Upper lobe of right lung (tissue), 1 donor: Measurements from ENCODE around the gene SLC9A9. TPM values are rescaled to one million over a fixed set of nuclear protein-coding genes. Genes with fewer than 3 reads are reported as not detected.

Source experiments
- ATAC-seq: fragments of 200-7000 bp; cut with Tn5 transposase; one replicate; pipeline ENCODE4 v1.9.1; 2020; ENCODE audit warnings: mild to moderate bottlenecking, moderate library complexity
- DNase-seq: peaks from one replicate; pipeline ENCODE4 v3.0.0-alpha.2; 2020
- H3K27ac ChIP-seq: fragments of 200-600 bp; one replicate; pipeline ENCODE4 v1.8.0; 2022
- H3K27me3 ChIP-seq: fragments of 200-600 bp; one replicate; pipeline ENCODE4 v1.8.0; 2022; ENCODE audit warnings: mild to moderate bottlenecking
- H3K36me3 ChIP-seq: fragments of 200-600 bp; one replicate; pipeline ENCODE4 v1.8.0; 2022
- H3K4me1 ChIP-seq: fragments of 200-600 bp; one replicate; pipeline ENCODE4 v1.8.0; 2022
- H3K4me3 ChIP-seq: fragments of 200-600 bp; one replicate; pipeline ENCODE4 v1.8.0; 2022; ENCODE audit warnings: mild to moderate bottlenecking
- H3K9me3 ChIP-seq: fragments of 200-600 bp; one replicate; pipeline ENCODE4 v1.8.0; 2022
- intact Hi-C: fragments of 100-400 bp; cut with DNase I; formaldehyde crosslinking; loops from one replicate; pipeline ENCODE4 v1.11.0; 2022
- total RNA-seq: library from RNA; stranded (reverse); fragmentation: NEBNext Ultra II Directional; extraction: Animal tissue kit (Norgen Biotek cat#: 25700); gene quantifications from one replicate; pipeline ENCODE4 v1.2.1, GENCODE V29; 2021
- TF ChIP-seq, protein P1 (sequence below): fragments of 200-600 bp; IDR thresholded peaks from one replicate; pipeline ENCODE4 v1.8.0; 2022; ENCODE audit warnings: antibody characterized with exemption
- donor health status: DM: no; HTN: yes; CAD: no; lungs with severe emphysema.

Gene SLC9A9
- total RNA-seq, 1 donor from 2014 or later, result 13.3 TPM

DNA sequence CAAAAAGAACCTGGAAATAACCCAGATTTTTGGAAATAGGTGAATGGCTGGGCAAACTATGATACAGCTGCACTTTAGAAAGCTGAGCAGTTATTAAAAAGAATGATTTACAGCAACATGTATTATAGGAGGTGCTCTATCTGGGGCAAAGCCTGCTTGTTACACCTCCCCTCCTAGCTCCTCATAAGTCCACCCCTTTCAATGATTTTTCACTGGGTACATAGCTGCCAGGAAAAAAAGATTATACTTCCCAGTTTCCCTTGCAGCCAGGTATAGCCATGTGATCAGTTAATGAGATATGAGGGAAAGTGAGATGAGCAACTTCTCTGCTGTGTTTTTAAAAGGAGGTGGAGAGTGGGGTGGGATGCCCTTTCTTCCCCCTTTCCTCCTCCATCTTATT is 631.0 kb downstream of the SLC9A9 start:
- no peaks in the 10 kb centered on the region for H3K36me3 ChIP-seq
- no peaks in the 10 kb centered on the region for H3K9me3 ChIP-seq
- no peaks in the 10 kb centered on the region for H3K4me1 ChIP-seq
- TF ChIP-seq, protein P1, sequence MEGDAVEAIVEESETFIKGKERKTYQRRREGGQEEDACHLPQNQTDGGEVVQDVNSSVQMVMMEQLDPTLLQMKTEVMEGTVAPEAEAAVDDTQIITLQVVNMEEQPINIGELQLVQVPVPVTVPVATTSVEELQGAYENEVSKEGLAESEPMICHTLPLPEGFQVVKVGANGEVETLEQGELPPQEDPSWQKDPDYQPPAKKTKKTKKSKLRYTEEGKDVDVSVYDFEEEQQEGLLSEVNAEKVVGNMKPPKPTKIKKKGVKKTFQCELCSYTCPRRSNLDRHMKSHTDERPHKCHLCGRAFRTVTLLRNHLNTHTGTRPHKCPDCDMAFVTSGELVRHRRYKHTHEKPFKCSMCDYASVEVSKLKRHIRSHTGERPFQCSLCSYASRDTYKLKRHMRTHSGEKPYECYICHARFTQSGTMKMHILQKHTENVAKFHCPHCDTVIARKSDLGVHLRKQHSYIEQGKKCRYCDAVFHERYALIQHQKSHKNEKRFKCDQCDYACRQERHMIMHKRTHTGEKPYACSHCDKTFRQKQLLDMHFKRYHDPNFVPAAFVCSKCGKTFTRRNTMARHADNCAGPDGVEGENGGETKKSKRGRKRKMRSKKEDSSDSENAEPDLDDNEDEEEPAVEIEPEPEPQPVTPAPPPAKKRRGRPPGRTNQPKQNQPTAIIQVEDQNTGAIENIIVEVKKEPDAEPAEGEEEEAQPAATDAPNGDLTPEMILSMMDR, result no peak
- no peak overlapping the region for H3K4me3 ChIP-seq
- no peak overlapping the region for H3K27ac ChIP-seq
- no peak for DNase-seq
- ATAC-seq, result no peak
- H3K27me3 ChIP-seq, result no peaks in the 10 kb centered on the region
- intact Hi-C loops, result no loop called here

DNA sequence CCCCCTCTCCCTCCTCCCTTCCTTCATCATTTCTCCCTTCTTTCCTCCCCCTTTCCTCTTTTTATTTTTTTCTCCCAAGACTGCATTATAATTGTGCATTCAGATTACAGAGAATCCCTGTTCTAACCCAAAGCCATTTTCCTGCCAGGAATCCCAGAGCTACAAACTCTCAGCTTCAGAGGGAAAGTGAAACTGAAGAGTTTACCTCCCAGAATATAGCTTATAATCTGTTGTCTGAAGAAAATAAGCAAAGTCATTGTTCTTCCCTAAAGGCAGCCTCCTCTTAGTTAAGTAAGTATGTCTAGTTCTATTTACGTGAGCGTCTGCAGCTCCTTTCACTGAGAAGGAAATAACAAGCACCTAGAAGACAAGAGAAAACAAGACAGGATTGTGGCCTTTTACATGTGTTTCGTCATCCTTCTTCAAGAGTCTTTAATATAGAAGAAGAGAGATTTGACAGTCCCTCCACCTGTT is 631.5 kb downstream of the SLC9A9 start:
- Histone ChIP-seq H3K36me3 (no peaks in the 10 kb centered on the region), H3K4me1 (no peaks in the 10 kb centered on the region), H3K27ac (no peak overlapping the region), H3K4me3 (no peak overlapping the region), H3K27me3 (no peaks in the 10 kb centered on the region), H3K9me3 (no peaks in the 10 kb centered on the region)
- DNase-seq (no peak), ATAC-seq (no peak)
- intact Hi-C loops, result no loop called here
- TF ChIP-seq, protein P1, result no peak

Other genes starting within 250 kb of the SLC9A9 start
- gene DIPK2A, start 123.4 kb upstream of the SLC9A9 start, total RNA-seq, result 24.4 TPM